HL-60 (cell line): ENCODE results near the gene SNX10.
A peak's percentile ranks its signal among the peaks of the same experiment; 100 is the strongest.

Experiments
- CTCF ChIP-seq: IDR thresholded peaks from one replicate; pipeline ENCODE4 v1.5.1; 2011; ENCODE audit warnings: low read length, control low read depth, inconsistent platforms; ENCODE audit not compliant: insufficient read depth
- POLR2AphosphoS5 ChIP-seq: IDR thresholded peaks from 2 replicates; pipeline ENCODE4 v1.6.1; 2012; ENCODE audit warnings: low read depth
- TF ChIP-seq, protein P1 (sequence below): IDR thresholded peaks from 2 replicates; pipeline ENCODE4 v1.6.1; 2012; ENCODE audit warnings: low read depth; ENCODE audit not compliant: insufficient replicate concordance

GRCh38 chr7:26398756-26399509 lies 107.3 kb downstream of the SNX10 start:
- TF ChIP-seq POLR2AphosphoS5 (peak; percentile 86), CTCF (no peak)
- TF ChIP-seq, protein P1, sequence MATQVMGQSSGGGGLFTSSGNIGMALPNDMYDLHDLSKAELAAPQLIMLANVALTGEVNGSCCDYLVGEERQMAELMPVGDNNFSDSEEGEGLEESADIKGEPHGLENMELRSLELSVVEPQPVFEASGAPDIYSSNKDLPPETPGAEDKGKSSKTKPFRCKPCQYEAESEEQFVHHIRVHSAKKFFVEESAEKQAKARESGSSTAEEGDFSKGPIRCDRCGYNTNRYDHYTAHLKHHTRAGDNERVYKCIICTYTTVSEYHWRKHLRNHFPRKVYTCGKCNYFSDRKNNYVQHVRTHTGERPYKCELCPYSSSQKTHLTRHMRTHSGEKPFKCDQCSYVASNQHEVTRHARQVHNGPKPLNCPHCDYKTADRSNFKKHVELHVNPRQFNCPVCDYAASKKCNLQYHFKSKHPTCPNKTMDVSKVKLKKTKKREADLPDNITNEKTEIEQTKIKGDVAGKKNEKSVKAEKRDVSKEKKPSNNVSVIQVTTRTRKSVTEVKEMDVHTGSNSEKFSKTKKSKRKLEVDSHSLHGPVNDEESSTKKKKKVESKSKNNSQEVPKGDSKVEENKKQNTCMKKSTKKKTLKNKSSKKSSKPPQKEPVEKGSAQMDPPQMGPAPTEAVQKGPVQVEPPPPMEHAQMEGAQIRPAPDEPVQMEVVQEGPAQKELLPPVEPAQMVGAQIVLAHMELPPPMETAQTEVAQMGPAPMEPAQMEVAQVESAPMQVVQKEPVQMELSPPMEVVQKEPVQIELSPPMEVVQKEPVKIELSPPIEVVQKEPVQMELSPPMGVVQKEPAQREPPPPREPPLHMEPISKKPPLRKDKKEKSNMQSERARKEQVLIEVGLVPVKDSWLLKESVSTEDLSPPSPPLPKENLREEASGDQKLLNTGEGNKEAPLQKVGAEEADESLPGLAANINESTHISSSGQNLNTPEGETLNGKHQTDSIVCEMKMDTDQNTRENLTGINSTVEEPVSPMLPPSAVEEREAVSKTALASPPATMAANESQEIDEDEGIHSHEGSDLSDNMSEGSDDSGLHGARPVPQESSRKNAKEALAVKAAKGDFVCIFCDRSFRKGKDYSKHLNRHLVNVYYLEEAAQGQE: peak; percentile 56
